ENCODE measurements around the gene SLC30A7. TPM values are rescaled to one million over a fixed set of nuclear protein-coding genes. Genes with fewer than 3 reads are reported as not detected.
"Not testable (repeated sequence)": the region's sequence is repeated elsewhere in the genome, so short reads cannot be mapped to it uniquely, and the experiment has no call there.

SLC30A7 gene
- total and polyA plus RNA-seq, 8 donors = 17.6 to 46.7 (median 20.6) TPM

GRCh38 chr1:100930494-100930893, 34.6 kb downstream of the SLC30A7 start:
- Histone ChIP-seq H3K27me3 (no peaks in the 10 kb centered on the region), H3K4me3 (no peak overlapping the region), H3K9me3 (no peaks in the 10 kb centered on the region), H3K4me1 (peaks cover 0 to 7% of the 10 kb centered on the region in 2 donors), H3K27ac (no peak overlapping the region), H3K36me3 (peaks cover 0 to 15% of the 10 kb centered on the region in 2 donors)
- ATAC-seq = no peak
- intact Hi-C loops (cut with DNase I) = no loop called here
- TF ChIP-seq CTCF (IDR thresholded peaks at IDR 0.05) = no peak
- DNase-seq = no peak

GRCh38 chr1:100931716-100932115, 35.8 kb downstream of the SLC30A7 start:
- peaks cover 0 to 3% of the 10 kb centered on the region in 2 donors for H3K36me3 ChIP-seq
- peaks cover 0 to 7% of the 10 kb centered on the region in 2 donors for H3K4me1 ChIP-seq
- H3K27me3 ChIP-seq = no peaks in the 10 kb centered on the region
- no peaks in the 10 kb centered on the region for H3K9me3 ChIP-seq
- no peak for ATAC-seq
- no peak for TF ChIP-seq CTCF (IDR thresholded peaks at IDR 0.05)
- no peak overlapping the region for H3K4me3 ChIP-seq
- H3K27ac ChIP-seq = no peak overlapping the region
- intact Hi-C loops (cut with DNase I) = no loop called here
- DNase-seq = no peak

- H3K27me3 ChIP-seq; DNase-seq; intact Hi-C loops (cut with DNase I); H3K4me1 ChIP-seq; H3K9me3 ChIP-seq; ATAC-seq; H3K4me3 ChIP-seq; H3K27ac ChIP-seq; H3K36me3 ChIP-seq: not testable (repeated sequence)
Measured at GRCh38 chr1:100933555-100933954, 37.7 kb downstream of the SLC30A7 start.

- intact Hi-C loops (cut with DNase I) = no loop called here
- H3K27me3 ChIP-seq = no peaks in the 10 kb centered on the region
- no peak for TF ChIP-seq CTCF (IDR thresholded peaks at IDR 0.05)
- DNase-seq = no peak
- no peaks in the 10 kb centered on the region for H3K9me3 ChIP-seq
- H3K36me3 ChIP-seq = peaks cover 0 to 20% of the 10 kb centered on the region in 2 donors
- no peak overlapping the region for H3K27ac ChIP-seq
- no peaks in the 10 kb centered on the region for H3K4me1 ChIP-seq
- no peak for ATAC-seq
- H3K4me3 ChIP-seq = no peak overlapping the region
Measured at GRCh38 chr1:100936194-100936967, 40.5 kb downstream of the SLC30A7 start.

GRCh38 chr1:100941098-100941527, 45.2 kb downstream of the SLC30A7 start:
- no peak for TF ChIP-seq CTCF (IDR thresholded peaks at IDR 0.05)
- ATAC-seq = no peak

More at GRCh38 chr1:100941098-100941527, 45.2 kb downstream of the SLC30A7 start:
- H3K27ac ChIP-seq = no peak overlapping the region
- no peak overlapping the region for H3K4me3 ChIP-seq
- H3K36me3 ChIP-seq = peaks cover 0 to 36% of the 10 kb centered on the region in 2 donors
- no peak for DNase-seq
- H3K27me3 ChIP-seq = no peaks in the 10 kb centered on the region
- intact Hi-C loops (cut with DNase I) = no loop called here
- no peaks in the 10 kb centered on the region for H3K9me3 ChIP-seq
- peaks cover 3 to 4% of the 10 kb centered on the region in 2 donors for H3K4me1 ChIP-seq
